Measurements from ENCODE around the gene GPR35. TPM values are rescaled to one million over a fixed set of nuclear protein-coding genes. Genes with fewer than 3 reads are reported as not detected.

GPR35 gene
- total and polyA plus RNA-seq, 4 experiments from 2014 or later: 0.71 to 6.8 (median 3.8) TPM

DNA sequence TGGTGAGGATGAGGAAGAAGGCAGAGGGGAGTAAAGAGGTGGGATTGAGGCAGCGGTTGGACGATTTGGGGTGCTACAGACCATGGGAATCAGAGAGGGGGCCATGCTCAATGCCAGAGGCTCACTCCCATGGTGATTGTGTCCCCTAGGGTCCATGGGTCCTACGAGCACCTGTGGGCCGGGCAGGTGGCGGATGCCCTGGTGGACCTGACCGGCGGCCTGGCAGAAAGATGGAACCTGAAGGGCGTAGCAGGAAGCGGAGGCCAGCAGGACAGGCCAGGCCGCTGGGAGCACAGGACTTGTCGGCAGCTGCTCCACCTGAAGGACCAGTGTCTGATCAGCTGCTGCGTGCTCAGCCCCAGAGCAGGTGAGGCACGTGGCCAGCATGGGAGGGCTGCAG is 33.5 kb upstream of the GPR35 start:
- H3K27ac ChIP-seq (ENCODE audit: low read depth, low read length): no peak overlapping the region
- POLR2A ChIA-PET (ENCODE audit: partially characterized antibody): no interaction called here

DNA sequence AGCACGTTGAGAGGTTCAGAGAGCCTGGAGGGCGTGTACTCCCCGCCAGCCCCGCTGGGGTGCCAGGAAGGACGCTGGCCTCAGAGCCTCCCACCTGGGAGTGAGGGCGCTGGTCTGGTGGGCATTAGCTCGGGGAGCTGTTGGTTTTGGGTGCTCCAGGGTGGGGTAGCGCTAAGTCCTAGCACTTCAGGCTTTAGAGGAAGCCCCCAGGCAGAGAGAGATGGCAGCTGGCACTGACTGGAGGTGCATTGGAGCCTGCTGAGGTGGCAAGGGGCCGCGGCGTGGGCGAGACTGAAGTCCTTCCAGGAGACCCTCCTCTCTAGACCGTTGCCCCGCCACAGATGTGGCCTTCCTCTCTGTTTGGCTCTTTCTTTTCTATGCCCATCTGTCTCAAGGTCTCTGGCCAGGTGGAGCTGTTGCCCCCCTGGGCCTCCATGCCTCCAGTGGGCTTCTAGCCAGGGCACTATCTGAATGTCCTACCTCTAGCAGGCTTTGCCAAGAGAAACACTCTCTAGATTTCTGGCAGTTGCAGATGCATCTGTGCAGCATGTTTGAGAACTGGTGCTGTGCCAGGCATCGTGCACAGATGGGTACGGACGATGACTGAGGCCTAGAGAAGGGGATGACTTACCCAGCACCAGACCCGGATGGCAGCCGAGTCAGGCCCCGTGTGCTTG is 32.1 kb upstream of the GPR35 start:
- Mint-ChIP-seq H3K4me3 (no peak overlapping the region), H3K27me3 (no peaks in the 10 kb centered on the region), H3K4me1 (peaks cover 10 to 13% (median 11%) of the 10 kb centered on the region in 4 donors), H3K9me3 (no peaks in the 10 kb centered on the region), H3K27ac (peak overlapping the region in 1 of 7 donors; percentile 21), H3K36me3 (peaks cover 9 to 29% of the 10 kb centered on the region in 2 donors)
- Histone ChIP-seq H3K27me3 (ENCODE audit: insufficient read depth, low read length) (no peaks in the 10 kb centered on the region), H3K36me3 (ENCODE audit: insufficient read depth, low read length) (peaks cover 41% of the 10 kb centered on the region), H3K4me1 (ENCODE audit: insufficient read depth, low read length) (peaks cover 11% of the 10 kb centered on the region), H3K9me3 (ENCODE audit: control insufficient read depth in 1 of 2, low read length in 2 of 2) (no peaks in the 10 kb centered on the region), H3K4me3 (ENCODE audit: low read length in 2 of 2) (no peak overlapping the region), H3K27ac (ENCODE audit: low read depth, low read length) (no peak overlapping the region)
- CTCF ChIA-PET (ENCODE audit: partially characterized antibody): interaction anchor here (0.9 kb wide), 1 partner anchor 79 kb away, joined by 3 read pairs; no protein-coding TSS in a partner anchor
- intact Hi-C loops (cut with micrococcal nuclease): no loop called here
- DNase-seq: peak in 1 of 5 donors; percentile 29
- POLR2A ChIA-PET (ENCODE audit: partially characterized antibody): interaction anchor here (0.8 kb wide), 1 partner anchor 32 kb away, joined by 3 read pairs; no protein-coding TSS in a partner anchor

More for the DNA sequence above, 33.5 kb upstream of the GPR35 start:
- H3K27me3 ChIP-seq (ENCODE audit: insufficient read depth, low read length): no peaks in the 10 kb centered on the region
- intact Hi-C loops (cut with micrococcal nuclease): no loop called here
- no peak overlapping the region for H3K4me3 ChIP-seq (ENCODE audit: low read length in 2 of 2)
- peak overlapping the region in 1 of 7 donors; percentile 77 for H3K27ac Mint-ChIP-seq
- no peaks in the 10 kb centered on the region for H3K9me3 ChIP-seq (ENCODE audit: control insufficient read depth in 1 of 2, low read length in 2 of 2)
- peaks cover 22% of the 10 kb centered on the region for H3K4me1 ChIP-seq (ENCODE audit: insufficient read depth, low read length)
- no peaks in the 10 kb centered on the region for H3K27me3 Mint-ChIP-seq
- peaks cover 9 to 40% of the 10 kb centered on the region in 2 donors for H3K36me3 Mint-ChIP-seq
- H3K9me3 Mint-ChIP-seq: no peaks in the 10 kb centered on the region
- peaks cover 21 to 25% (median 22%) of the 10 kb centered on the region in 4 donors for H3K4me1 Mint-ChIP-seq
- DNase-seq: no peak
- peaks cover 36% of the 10 kb centered on the region for H3K36me3 ChIP-seq (ENCODE audit: insufficient read depth, low read length)
- CTCF ChIA-PET (ENCODE audit: partially characterized antibody): no interaction called here
- H3K4me3 Mint-ChIP-seq: no peak overlapping the region

DNA sequence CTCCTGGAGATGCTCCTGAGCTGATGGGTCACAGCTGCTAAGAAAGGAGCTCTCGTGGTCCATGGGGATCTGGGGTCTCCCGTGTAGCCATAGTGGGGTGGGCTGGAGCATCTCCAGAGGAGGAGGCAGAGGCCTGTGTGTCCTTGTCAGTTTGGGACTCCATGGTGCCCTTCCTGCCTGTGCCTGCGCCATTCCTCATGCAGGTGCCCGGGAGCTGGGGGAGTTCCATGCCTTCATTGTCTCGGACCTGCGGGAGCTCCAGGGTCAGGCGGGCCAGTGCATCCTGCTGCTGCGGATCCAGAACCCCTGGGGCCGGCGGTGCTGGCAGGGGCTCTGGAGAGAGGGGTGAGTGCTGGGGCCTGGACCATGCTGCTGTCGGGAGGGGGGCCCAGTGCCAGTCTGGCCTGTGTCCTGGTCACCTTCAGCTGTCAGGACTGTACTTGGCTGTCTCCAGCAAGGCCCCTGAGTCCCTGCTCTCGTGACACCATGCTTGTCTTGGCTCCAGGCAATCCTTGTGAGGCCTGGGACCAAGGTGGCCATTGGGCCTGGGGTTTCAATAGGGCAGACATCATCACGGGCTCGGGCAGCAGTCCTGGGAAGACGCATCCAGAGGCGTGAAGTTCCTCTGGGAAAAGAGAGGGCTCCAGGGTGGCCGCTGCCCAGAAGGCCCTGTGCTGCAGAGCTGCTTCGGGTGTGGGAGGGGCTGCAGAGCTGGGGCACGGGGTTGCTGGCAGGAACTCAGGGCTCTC is 31.4 kb upstream of the GPR35 start:
- H3K27me3 Mint-ChIP-seq: no peaks in the 10 kb centered on the region
- ChIA-PET POLR2A (ENCODE audit: partially characterized antibody) (interaction anchor here (0.8 kb wide), 1 partner anchor 33 kb away, joined by 3 read pairs; no protein-coding TSS in a partner anchor), CTCF (ENCODE audit: partially characterized antibody) (interaction anchor here (1.3 kb wide), 1 partner anchor 80 kb away, joined by 7 read pairs; no protein-coding TSS in a partner anchor)
- no peak overlapping the region for H3K4me3 Mint-ChIP-seq
- H3K27me3 ChIP-seq (ENCODE audit: insufficient read depth, low read length): no peaks in the 10 kb centered on the region
- H3K4me3 ChIP-seq (ENCODE audit: low read length in 2 of 2): no peak overlapping the region
- H3K36me3 ChIP-seq (ENCODE audit: insufficient read depth, low read length): peaks cover 44% of the 10 kb centered on the region
- peaks cover 3 to 6% (median 4%) of the 10 kb centered on the region in 4 donors for H3K4me1 Mint-ChIP-seq
- no peak overlapping the region for H3K27ac Mint-ChIP-seq
- intact Hi-C loops (cut with micrococcal nuclease): no loop called here
- no peak overlapping the region for H3K27ac ChIP-seq (ENCODE audit: low read depth, low read length)
- no peaks in the 10 kb centered on the region for H3K9me3 ChIP-seq (ENCODE audit: control insufficient read depth in 1 of 2, low read length in 2 of 2)
- DNase-seq: peak in 1 of 5 donors; percentile 32
- peaks cover 3 to 24% of the 10 kb centered on the region in 2 donors for H3K36me3 Mint-ChIP-seq
- peaks cover 4% of the 10 kb centered on the region for H3K4me1 ChIP-seq (ENCODE audit: insufficient read depth, low read length)
- H3K9me3 Mint-ChIP-seq: no peaks in the 10 kb centered on the region

DNA sequence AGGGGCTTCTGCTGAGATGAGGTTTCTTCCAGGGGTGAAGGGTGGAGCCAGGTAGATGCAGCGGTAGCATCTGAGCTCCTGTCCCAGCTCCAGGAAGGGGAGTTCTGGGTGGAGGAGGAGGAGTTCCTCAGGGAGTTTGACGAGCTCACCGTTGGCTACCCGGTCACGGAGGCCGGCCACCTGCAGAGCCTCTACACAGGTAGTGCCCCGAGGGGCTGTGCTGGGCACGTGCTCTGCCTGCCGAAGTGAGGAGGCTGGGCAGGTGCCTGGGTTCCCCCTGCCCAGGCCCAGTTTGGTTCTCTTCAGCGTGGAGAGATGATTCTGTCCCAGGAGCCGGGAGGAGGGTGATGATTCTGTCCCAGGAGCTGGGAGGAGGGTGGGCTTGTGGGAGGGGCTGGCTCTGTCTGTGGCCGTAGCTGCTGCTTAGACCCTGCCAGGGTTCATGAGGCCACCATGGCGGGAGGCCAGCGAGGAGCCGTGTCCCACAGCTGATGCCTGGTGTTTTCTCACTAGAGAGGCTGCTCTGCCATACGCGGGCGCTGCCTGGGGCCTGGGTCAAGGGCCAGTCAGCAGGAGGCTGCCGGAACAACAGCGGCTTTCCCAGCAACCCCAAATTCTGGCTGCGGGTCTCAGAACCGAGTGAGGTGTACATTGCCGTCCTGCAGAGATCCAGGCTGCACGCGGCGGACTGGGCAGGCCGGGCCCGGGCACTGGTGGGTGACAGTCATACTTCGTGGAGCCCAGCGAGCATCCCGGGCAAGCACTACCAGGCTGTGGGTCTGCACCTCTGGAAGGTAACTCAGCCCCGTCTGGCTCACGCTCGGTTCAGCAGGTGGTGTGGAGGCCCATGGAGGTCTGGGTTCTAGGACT is 30.5 kb upstream of the GPR35 start:
- Histone ChIP-seq H3K4me3 (ENCODE audit: low read length in 2 of 2) (no peak overlapping the region), H3K27ac (ENCODE audit: low read depth, low read length) (no peak overlapping the region), H3K27me3 (ENCODE audit: insufficient read depth, low read length) (no peaks in the 10 kb centered on the region), H3K36me3 (ENCODE audit: insufficient read depth, low read length) (peaks cover 39% of the 10 kb centered on the region), H3K9me3 (ENCODE audit: control insufficient read depth in 1 of 2, low read length in 2 of 2) (no peaks in the 10 kb centered on the region), H3K4me1 (ENCODE audit: insufficient read depth, low read length) (no peaks in the 10 kb centered on the region)
- ChIA-PET CTCF (ENCODE audit: partially characterized antibody) (interaction anchor here (1.3 kb wide), 1 partner anchor 80 kb away, joined by 7 read pairs; no protein-coding TSS in a partner anchor), POLR2A (ENCODE audit: partially characterized antibody) (interaction anchor here (0.8 kb wide), 1 partner anchor 9 kb away, joined by 3 read pairs; the partner anchor contains the start of gene CAPN10)
- peaks cover 0 to 4% (median under 1%) of the 10 kb centered on the region in 4 donors for H3K4me1 Mint-ChIP-seq
- no peak for DNase-seq
- no peaks in the 10 kb centered on the region for H3K27me3 Mint-ChIP-seq
- H3K9me3 Mint-ChIP-seq: no peaks in the 10 kb centered on the region
- peaks cover 0 to 30% of the 10 kb centered on the region in 2 donors for H3K36me3 Mint-ChIP-seq
- no peak overlapping the region for H3K27ac Mint-ChIP-seq
- H3K4me3 Mint-ChIP-seq: no peak overlapping the region
- intact Hi-C loops (cut with micrococcal nuclease): no loop called here

DNA sequence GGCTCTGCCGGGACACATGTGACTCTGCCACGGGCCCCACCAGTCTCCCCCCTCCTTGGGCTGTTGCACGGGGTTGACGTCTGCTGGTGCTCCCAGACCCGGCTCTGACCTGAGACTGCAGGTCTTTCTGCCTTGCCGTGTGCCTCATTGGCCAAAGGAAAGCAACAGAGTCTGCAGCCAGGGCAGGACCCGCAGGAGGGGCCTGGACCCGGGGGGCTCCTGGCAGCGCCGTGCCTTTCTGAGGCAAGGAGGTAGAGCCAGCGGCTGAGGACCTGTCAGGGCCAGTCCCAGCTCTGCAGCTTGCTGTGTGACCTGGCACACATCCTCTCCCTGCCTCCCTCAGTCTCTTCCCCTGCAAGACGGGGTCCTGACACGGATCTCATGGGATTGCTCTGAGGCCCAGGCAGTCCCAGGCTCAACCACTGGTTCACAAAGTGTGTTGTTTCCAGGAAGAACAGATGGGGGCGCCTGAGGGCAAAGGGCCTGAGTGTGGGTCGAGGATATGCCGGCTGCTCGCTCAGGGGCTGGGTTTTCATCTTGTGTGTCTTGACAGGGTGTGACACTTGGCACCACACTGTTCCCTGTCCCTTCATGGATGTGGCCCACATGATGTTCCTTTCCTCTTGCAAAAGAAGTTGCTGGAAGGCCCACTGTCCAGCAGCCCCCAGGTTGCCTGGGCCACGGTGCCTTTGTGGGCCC is 29.8 kb upstream of the GPR35 start:
- peaks cover 0 to 4% (median under 1%) of the 10 kb centered on the region in 4 donors for H3K4me1 Mint-ChIP-seq
- peak in 3 of 5 donors; percentile 15 to 35 (median 25) for DNase-seq
- H3K4me3 ChIP-seq (ENCODE audit: low read length in 2 of 2): no peak overlapping the region
- peak overlapping the region in 2 of 7 donors; percentile 53 to 65 for H3K27ac Mint-ChIP-seq
- H3K36me3 ChIP-seq (ENCODE audit: insufficient read depth, low read length): peaks cover 36% of the 10 kb centered on the region
- ChIA-PET POLR2A (ENCODE audit: partially characterized antibody) (no interaction called here), CTCF (ENCODE audit: partially characterized antibody) (interaction anchor here (1.3 kb wide), 1 partner anchor 81 kb away, joined by 7 read pairs; no protein-coding TSS in a partner anchor)
- peaks cover 0 to 34% of the 10 kb centered on the region in 2 donors for H3K36me3 Mint-ChIP-seq
- H3K9me3 ChIP-seq (ENCODE audit: control insufficient read depth in 1 of 2, low read length in 2 of 2): no peaks in the 10 kb centered on the region
- intact Hi-C loops (cut with micrococcal nuclease): no loop called here
- H3K27ac ChIP-seq (ENCODE audit: low read depth, low read length): no peak overlapping the region
- no peak overlapping the region for H3K4me3 Mint-ChIP-seq
- H3K27me3 ChIP-seq (ENCODE audit: insufficient read depth, low read length): no peaks in the 10 kb centered on the region
- no peaks in the 10 kb centered on the region for H3K27me3 Mint-ChIP-seq
- no peaks in the 10 kb centered on the region for H3K4me1 ChIP-seq (ENCODE audit: insufficient read depth, low read length)
- H3K9me3 Mint-ChIP-seq: no peaks in the 10 kb centered on the region

DNA sequence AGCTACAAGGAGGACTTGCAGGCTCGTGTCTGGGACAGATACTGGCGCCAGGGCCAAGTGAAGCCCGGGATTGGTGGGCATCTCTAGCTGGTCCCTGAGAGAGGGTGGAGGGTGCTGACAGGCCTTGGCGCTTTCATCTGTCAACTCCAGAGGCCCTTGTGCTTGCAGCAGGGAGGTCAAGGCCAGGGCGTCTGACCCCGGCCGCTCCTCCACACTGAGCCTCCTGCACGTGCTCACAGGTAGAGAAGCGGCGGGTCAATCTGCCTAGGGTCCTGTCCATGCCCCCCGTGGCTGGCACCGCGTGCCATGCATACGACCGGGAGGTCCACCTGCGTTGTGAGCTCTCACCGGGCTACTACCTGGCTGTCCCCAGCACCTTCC is 29.2 kb upstream of the GPR35 start:
- DNase-seq: no peak
- Histone ChIP-seq H3K9me3 (ENCODE audit: control insufficient read depth in 1 of 2, low read length in 2 of 2) (no peaks in the 10 kb centered on the region), H3K27me3 (ENCODE audit: insufficient read depth, low read length) (no peaks in the 10 kb centered on the region), H3K27ac (ENCODE audit: low read depth, low read length) (no peak overlapping the region), H3K36me3 (ENCODE audit: insufficient read depth, low read length) (peaks cover 31% of the 10 kb centered on the region), H3K4me1 (ENCODE audit: insufficient read depth, low read length) (no peaks in the 10 kb centered on the region), H3K4me3 (ENCODE audit: low read length in 2 of 2) (no peak overlapping the region)
- Mint-ChIP-seq H3K36me3 (peaks cover 0 to 30% of the 10 kb centered on the region in 2 donors), H3K4me3 (no peak overlapping the region), H3K4me1 (peaks cover 0 to 4% (median under 1%) of the 10 kb centered on the region in 4 donors), H3K27ac (peak overlapping the region in 1 of 7 donors; percentile 65), H3K9me3 (no peaks in the 10 kb centered on the region), H3K27me3 (no peaks in the 10 kb centered on the region)
- intact Hi-C loops (cut with micrococcal nuclease): no loop called here
- ChIA-PET CTCF (ENCODE audit: partially characterized antibody) (no interaction called here), POLR2A (ENCODE audit: partially characterized antibody) (no interaction called here)
